Vagina (tissue), 2 donors: ENCODE measurements around the gene RASGRF2. TPM values are rescaled to one million over a fixed set of nuclear protein-coding genes. Genes with fewer than 3 reads are reported as not detected.
A peak's percentile ranks its signal among the peaks of the same experiment; 100 is the strongest.

Source experiments
- DNase-seq, 2 donors: peaks; one replicate each; pipeline ENCODE4 v3.0.0-alpha.2; 2017; ENCODE audit errors: extremely low spot score in 2 of 2
- H3K27ac ChIP-seq: fragments of 200-600 bp; sonication (generic); one replicate; pipeline ENCODE4 v1.5.1; 2019
- H3K27me3 ChIP-seq: fragments of 200-600 bp; sonication (generic); one replicate; pipeline ENCODE4 v1.5.1; 2019
- H3K36me3 ChIP-seq, 2 donors: fragments of 200-600 bp; sonication (generic); one replicate each; pipeline ENCODE4 v1.5.1; 2017 to 2019
- H3K4me1 ChIP-seq: fragments of 200-600 bp; sonication (generic); one replicate; pipeline ENCODE4 v1.5.1; 2019
- H3K4me3 ChIP-seq, 2 donors: fragments of 200-600 bp; sonication (generic); 1 replicate in 1 of 2; 2 replicates in 1 of 2; pipeline ENCODE4 v1.5.1; 2016 to 2019
- H3K9me3 ChIP-seq: fragments of 200-600 bp; sonication (generic); one replicate; pipeline ENCODE4 v1.5.1; 2019
- CTCF ChIP-seq, 3 experiments: fragments of 450-650 bp in 2 of 3; fragments of 200-600 bp in 1 of 3; sonication (generic) in 1 of 3; IDR thresholded peaks; one replicate each; pipeline ENCODE4 v1.5.1; 2017 to 2019; ENCODE audit warnings: antibody characterized with exemption in 3 of 3, mild to moderate bottlenecking in 2 of 3, moderate library complexity in 2 of 3
- POLR2A ChIP-seq, 2 donors: fragments of 450-650 bp; IDR thresholded peaks; one replicate each; pipeline ENCODE4 v1.6.1; 2017; ENCODE audit warnings: antibody characterized with exemption in 2 of 2, mild to moderate bottlenecking in 2 of 2, moderate library complexity in 2 of 2
- POLR2AphosphoS5 ChIP-seq, 2 donors: sonication (generic); formaldehyde crosslinking; IDR thresholded peaks; one replicate each; pipeline ENCODE4 v1.9.0; 2017; ENCODE audit warnings: antibody characterized with exemption in 2 of 2, mild to moderate bottlenecking in 2 of 2, low read depth in 1 of 2; ENCODE audit not compliant: insufficient read depth in 1 of 2
- intact Hi-C: fragments of 100-400 bp; cut with DNase I; formaldehyde crosslinking; loops from one replicate; pipeline ENCODE4 v1.15.1; 2023
- total RNA-seq: library from RNA; depleted of rRNA; stranded (reverse); fragments of >200 nt; gene quantifications from one replicate; pipeline ENCODE4 v1.2.3, GENCODE V29; 2016

Gene RASGRF2
- total RNA-seq, 1 donor from 2014 or later = 8.8 TPM

GRCh38 chr5:81246697-81247096 lies 286.5 kb downstream of the RASGRF2 start:
- no peaks in the 10 kb centered on the region for H3K27me3 ChIP-seq
- H3K27ac ChIP-seq = peak overlapping the region; percentile 40
- no peaks in the 10 kb centered on the region for H3K9me3 ChIP-seq
- H3K36me3 ChIP-seq = no peaks in the 10 kb centered on the region
- TF ChIP-seq POLR2AphosphoS5 (IDR thresholded peaks at IDR 0.05; ENCODE audit: insufficient read depth in 1 of 2, low read depth in 1 of 2) = no peak
- no peak for TF ChIP-seq CTCF (IDR thresholded peaks at IDR 0.05)
- TF ChIP-seq POLR2A (IDR thresholded peaks at IDR 0.05) = no peak
- H3K4me1 ChIP-seq = peaks cover 30% of the 10 kb centered on the region
- DNase-seq = no peak
- intact Hi-C loops = no loop called here
- no peak overlapping the region for H3K4me3 ChIP-seq

- Histone ChIP-seq H3K4me1 (peaks cover 30% of the 10 kb centered on the region), H3K27me3 (no peaks in the 10 kb centered on the region), H3K36me3 (no peaks in the 10 kb centered on the region), H3K9me3 (no peaks in the 10 kb centered on the region), H3K4me3 (no peak overlapping the region), H3K27ac (peak overlapping the region; percentile 40)
- TF ChIP-seq CTCF (IDR thresholded peaks at IDR 0.05) (no peak), POLR2A (IDR thresholded peaks at IDR 0.05) (no peak), POLR2AphosphoS5 (IDR thresholded peaks at IDR 0.05; ENCODE audit: insufficient read depth in 1 of 2, low read depth in 1 of 2) (no peak)
- DNase-seq = no peak
- intact Hi-C loops = no loop called here
Observed at GRCh38 chr5:81247441-81247972, 287.3 kb downstream of the RASGRF2 start.

- Histone ChIP-seq H3K4me3 (no peak overlapping the region), H3K36me3 (no peaks in the 10 kb centered on the region), H3K4me1 (peaks cover 37% of the 10 kb centered on the region), H3K27me3 (no peaks in the 10 kb centered on the region), H3K27ac (no peak overlapping the region), H3K9me3 (no peaks in the 10 kb centered on the region)
- no peak for DNase-seq
- TF ChIP-seq POLR2A (IDR thresholded peaks at IDR 0.05) (no peak), CTCF (IDR thresholded peaks at IDR 0.05) (no peak)
- intact Hi-C loops = no loop called here
Observed at GRCh38 chr5:81249240-81249639, 289.1 kb downstream of the RASGRF2 start.

- no peak for DNase-seq
- intact Hi-C loops = no loop called here
- Histone ChIP-seq H3K36me3 (no peaks in the 10 kb centered on the region), H3K4me1 (peaks cover 37% of the 10 kb centered on the region), H3K9me3 (no peaks in the 10 kb centered on the region), H3K4me3 (no peak overlapping the region), H3K27ac (no peak overlapping the region), H3K27me3 (no peaks in the 10 kb centered on the region)
- TF ChIP-seq POLR2A (IDR thresholded peaks at IDR 0.05) (no peak), CTCF (IDR thresholded peaks at IDR 0.05) (no peak), POLR2AphosphoS5 (IDR thresholded peaks at IDR 0.05; ENCODE audit: insufficient read depth in 1 of 2, low read depth in 1 of 2) (no peak)
Observed at GRCh38 chr5:81250004-81250403, 289.8 kb downstream of the RASGRF2 start.

- intact Hi-C loops = no loop called here
- H3K9me3 ChIP-seq = no peaks in the 10 kb centered on the region
- H3K36me3 ChIP-seq = no peaks in the 10 kb centered on the region
- H3K4me1 ChIP-seq = peaks cover 26% of the 10 kb centered on the region
- no peaks in the 10 kb centered on the region for H3K27me3 ChIP-seq
- no peak for DNase-seq
- H3K27ac ChIP-seq = no peak overlapping the region
- TF ChIP-seq POLR2AphosphoS5 (IDR thresholded peaks at IDR 0.05; ENCODE audit: insufficient read depth in 1 of 2, low read depth in 1 of 2) (no peak), CTCF (IDR thresholded peaks at IDR 0.05) (no peak), POLR2A (IDR thresholded peaks at IDR 0.05) (no peak)
- no peak overlapping the region for H3K4me3 ChIP-seq
Observed at GRCh38 chr5:81251922-81252321, 291.8 kb downstream of the RASGRF2 start.
